GM12865 (cell line): Measurements from ENCODE around the gene MMRN1.

Source experiments
- DNase-seq: peaks from one replicate; pipeline ENCODE4 v3.0.0; 2010; ENCODE audit warnings: low read depth
- H3K4me3 ChIP-seq: 2 replicates; pipeline ENCODE4 v1.5.1; 2011; ENCODE audit warnings: mild to moderate bottlenecking, low read depth, low read length, control low read depth
- CTCF ChIP-seq: IDR thresholded peaks from 2 replicates; pipeline ENCODE4 v1.5.1; 2011; ENCODE audit warnings: low read length, control low read depth, low read depth, inconsistent platforms; ENCODE audit not compliant: insufficient read depth; ENCODE audit errors: missing control alignments

Gene MMRN1

GRCh38 chr4:89894649-89895550 lies at the start of gene MMRN1:
TSS of gene MMRN1 (plus strand) at chr4:89894854. CDS start at chr4:89894972, 118 bp downstream.
- TF ChIP-seq CTCF = no peak
- DNase-seq = peak; percentile 57
- H3K4me3 ChIP-seq = peak within 1 kb of the TSS; percentile 18

GRCh38 chr4:89847571-89848325 lies 46.9 kb upstream of the MMRN1 start:
- TF ChIP-seq CTCF = no peak
- no peak overlapping the region for H3K4me3 ChIP-seq
- no peak for DNase-seq

- H3K4me3 ChIP-seq = no peak overlapping the region
- TF ChIP-seq CTCF = no peak
- DNase-seq = no peak
These were observed 39.4 kb upstream of the MMRN1 start for GRCh38 chr4:89855236-89855635.

GRCh38 chr4:89860971-89861370 lies 33.7 kb upstream of the MMRN1 start:
- no peak for DNase-seq
- no peak overlapping the region for H3K4me3 ChIP-seq
- no peak for TF ChIP-seq CTCF

GRCh38 chr4:89863533-89863932 lies 31.1 kb upstream of the MMRN1 start:
- no peak for DNase-seq
- no peak overlapping the region for H3K4me3 ChIP-seq
- no peak for TF ChIP-seq CTCF

- no peak overlapping the region for H3K4me3 ChIP-seq
These were observed 26.4 kb upstream of the MMRN1 start for GRCh38 chr4:89868276-89868675.

More at GRCh38 chr4:89868276-89868675, 26.4 kb upstream of the MMRN1 start:
- no peak for TF ChIP-seq CTCF
- no peak for DNase-seq
